Ishikawa (cell line): ENCODE data around the gene POP4.

ENCODE experiments used
- CEBPB ChIP-seq: IDR thresholded peaks from 2 replicates; pipeline ENCODE4 v1.6.1; 2012
- CREB1 ChIP-seq: IDR thresholded peaks from 2 replicates; pipeline ENCODE4 v1.6.1; 2012; ENCODE audit warnings: low read depth
- EGR1 ChIP-seq: IDR thresholded peaks from 2 replicates; pipeline ENCODE4 v1.6.1; 2012
- EP300 ChIP-seq: IDR thresholded peaks from 2 replicates; pipeline ENCODE4 v1.6.1; 2012; ENCODE audit warnings: borderline replicate concordance
- MAX ChIP-seq: IDR thresholded peaks from 2 replicates; pipeline ENCODE4 v1.6.1; 2012
- NFIC ChIP-seq: IDR thresholded peaks from 2 replicates; pipeline ENCODE4 v1.6.1; 2012
- RAD21 ChIP-seq: IDR thresholded peaks from 2 replicates; pipeline ENCODE4 v1.6.1; 2012; ENCODE audit warnings: low read depth
- REST ChIP-seq: IDR thresholded peaks from 2 replicates; pipeline ENCODE4 v1.6.1; 2012; ENCODE audit warnings: low read depth, mild to moderate bottlenecking
- TAF1 ChIP-seq: IDR thresholded peaks from 2 replicates; pipeline ENCODE4 v1.6.1; 2012; ENCODE audit warnings: low read depth, mild to moderate bottlenecking
- TCF12 ChIP-seq: IDR thresholded peaks from 2 replicates; pipeline ENCODE4 v1.6.1; 2012; ENCODE audit warnings: low read depth
- TEAD4 ChIP-seq: IDR thresholded peaks from 2 replicates; pipeline ENCODE4 v1.6.1; 2012
- USF1 ChIP-seq: IDR thresholded peaks from 2 replicates; pipeline ENCODE4 v1.6.1; 2012
- YY1 ChIP-seq: IDR thresholded peaks from 2 replicates; pipeline ENCODE4 v1.6.1; 2012; ENCODE audit warnings: low read depth

- no peak for TF ChIP-seq USF1
- TF ChIP-seq EP300 = no peak
- no peak for TF ChIP-seq NFIC
- no peak for TF ChIP-seq CREB1
- no peak for TF ChIP-seq TEAD4
- TF ChIP-seq REST = no peak
- no peak for TF ChIP-seq TCF12
- TF ChIP-seq TAF1 = no peak
- no peak for TF ChIP-seq RAD21
- no peak for TF ChIP-seq MAX
- TF ChIP-seq EGR1 = no peak
- TF ChIP-seq CEBPB = no peak
- TF ChIP-seq YY1 = no peak
Observed at GRCh38 chr19:29645491-29645867, 39.4 kb downstream of the POP4 start.
